K562 (cell line): Measurements from ENCODE around the gene PITPNC1. TPM values are rescaled to one million over a fixed set of nuclear protein-coding genes. Genes with fewer than 3 reads are reported as not detected.

Experiments
- ATAC-seq: fragments of 200-7000 bp; cut with Tn5 transposase; 3 replicates; pipeline ENCODE4 v1.9.1; 2020; ENCODE audit warnings: moderate library complexity
- BruUV-seq: library from RNA; stranded (reverse); fragments of 400-500 nt; replicated peaks from 2 replicates; lab custom pipeline; 2021; lab: Mats Ljungman, UMichigan
- CTCF ChIA-PET: fragments of 300-600 bp; formaldehyde crosslinking; extraction: SDS; loops from one replicate; lab custom pipeline; 2021; ENCODE audit warnings: low intra/inter-chr PET ratio; lab: Yijun Ruan, JAX
- POLR2A ChIA-PET: fragments of 300-600, 350-650 bp; sonication (Branson Sonifier 250); formaldehyde crosslinking; extraction: SDS; loops from one replicate; lab custom pipeline; 2021; ENCODE audit warnings: antibody characterized with exemption, inconsistent platforms; lab: Yijun Ruan, JAX
- DNase-seq, 4 experiments: peaks; one replicate each; pipeline versions ENCODE4 v3.0.0 to v3.0.0-alpha.2; 2011 to 2018; ENCODE audit warnings: low spot score in 3 of 4, mixed read lengths in 3 of 4; ENCODE audit errors: extremely low read depth in 1 of 4
- FAIRE-seq: peaks from 2 replicates; lab custom pipeline; 2011; peaks lifted over from hg19 to GRCh38; lab: Jason Lieb, UNC
- H2AFZ ChIP-seq: 2 replicates; pipeline ENCODE4 v1.6.0; 2011; ENCODE audit warnings: low read depth, low read length, control low read depth, inconsistent platforms
- H3K27ac ChIP-seq: fragments of 200-600 bp; 3 replicates; pipeline ENCODE4 v1.8.0; 2011; ENCODE audit warnings: low read depth, mild to moderate bottlenecking, control low read depth, inconsistent platforms, low read length, moderate library complexity, mixed read lengths; ENCODE audit errors: extremely low read depth
- H3K27me3 ChIP-seq, 2 experiments: fragments of 300-600 bp in 1 of 2; 2 replicates in 1 of 2; 3 replicates in 1 of 2; pipeline versions ENCODE4 v1.6.0 to v1.8.0; 2011; ENCODE audit warnings: inconsistent platforms in 2 of 2, low read length in 2 of 2, mild to moderate bottlenecking in 1 of 2, mixed read lengths in 1 of 2, moderate library complexity in 1 of 2; ENCODE audit not compliant: control insufficient read depth in 2 of 2, insufficient read depth in 2 of 2
- H3K36me3 ChIP-seq: fragments of 300-600 bp; 3 replicates; pipeline ENCODE4 v1.8.0; 2011; ENCODE audit warnings: mild to moderate bottlenecking, low read length, inconsistent platforms; ENCODE audit not compliant: control insufficient read depth, insufficient read depth
- H3K4me1 ChIP-seq, 2 experiments: fragments of 200-600 bp in 1 of 2; replicated peaks in 1 of 2; 2 replicates in 1 of 2; 3 replicates in 1 of 2; pipeline versions ENCODE4 v1.5.1 to v1.8.0; 2011; ENCODE audit warnings: inconsistent platforms in 2 of 2, low read length in 2 of 2, mild to moderate bottlenecking in 1 of 2, mixed read lengths in 1 of 2, moderate library complexity in 1 of 2; ENCODE audit not compliant: control insufficient read depth in 2 of 2, insufficient read depth in 2 of 2
- H3K4me2 ChIP-seq: 2 replicates; pipeline ENCODE4 v1.6.1; 2011; ENCODE audit warnings: low read length, control low read depth, inconsistent platforms, mixed read lengths; ENCODE audit not compliant: insufficient read depth
- H3K4me3 ChIP-seq: fragments of 200-600 bp; sonication (generic), shearing (Covaris generic); 2 replicates; pipeline ENCODE4 v1.5.1; 2016; ENCODE audit warnings: control low read depth, inconsistent platforms
- H3K79me2 ChIP-seq: fragments of 200-600 bp; 3 replicates; pipeline ENCODE4 v1.8.0; 2011; ENCODE audit warnings: low read length, inconsistent platforms; ENCODE audit not compliant: control insufficient read depth, insufficient read depth
- H3K9ac ChIP-seq, 2 experiments: 2 replicates each; pipeline versions ENCODE4 v1.6.0 to v1.6.1; 2011; ENCODE audit warnings: low read depth in 2 of 2, low read length in 2 of 2, control low read depth in 1 of 2, inconsistent platforms in 1 of 2, mild to moderate bottlenecking in 1 of 2, mixed read lengths in 1 of 2; ENCODE audit not compliant: insufficient read depth in 1 of 2
- H3K9me1 ChIP-seq: one replicate; pipeline ENCODE4 v1.6.0; 2011; ENCODE audit warnings: inconsistent platforms, mild to moderate bottlenecking, low read length, moderate library complexity; ENCODE audit not compliant: control insufficient read depth, insufficient read depth
- H3K9me3 ChIP-seq: replicated peaks from 2 replicates; pipeline ENCODE4 v1.5.1; 2011; ENCODE audit warnings: low read depth, low read length, inconsistent platforms; ENCODE audit not compliant: control insufficient read depth, insufficient read depth
- H4K20me1 ChIP-seq: replicated peaks from 2 replicates; pipeline ENCODE4 v1.6.1; 2011; ENCODE audit warnings: low read length, inconsistent platforms, mixed read lengths; ENCODE audit not compliant: control insufficient read depth, insufficient read depth
- BCL6 ChIP-seq: fragments of 250-450 bp; sonication (Bioruptor Pico); IDR thresholded peaks from 2 replicates; pipeline ENCODE4 v1.4.0; 2020
- CEBPB ChIP-seq: fragments of 450-650 bp; IDR thresholded peaks from 2 replicates; pipeline ENCODE4 v1.6.1; 2016; ENCODE audit warnings: missing genetic modification characterization, missing compliant biosample characterization
- KAT7 ChIP-seq: sonication (generic); formaldehyde crosslinking; IDR thresholded peaks from 2 replicates; pipeline ENCODE4 v1.8.0; 2022; ENCODE audit warnings: missing genetic modification reagents, mild to moderate bottlenecking, borderline replicate concordance
- RAD21 ChIP-seq, 2 experiments: fragments of 250-450 bp in 1 of 2; fragments of 450-650 bp in 1 of 2; sonication (Bioruptor Pico) in 1 of 2; formaldehyde crosslinking in 1 of 2; IDR thresholded peaks in 1 of 2; conservative IDR thresholded peaks in 1 of 2; 2 replicates each; pipeline versions ENCODE4 v1.4.0 to v1.8.0; 2020 to 2022; ENCODE audit warnings: mild to moderate bottlenecking in 2 of 2, moderate library complexity in 1 of 2
- WGBS: fragments of 100-300 bp; shearing (Covaris generic); methylation state at CpG from one replicate; pipeline ENCODE4 v1.1.6; 2016; ENCODE audit warnings: low coverage, mixed read lengths; ENCODE audit not compliant: insufficient coverage; ENCODE audit errors: missing lambda C conversion rate; 5-methylcytosine and 5-hydroxymethylcytosine counted together
- in situ Hi-C: fragments of 300-500 bp; cut with MboI; formaldehyde crosslinking; loops from 4 replicates; pipeline ENCODE4 v1.15.0; 2018; ENCODE audit warnings: inconsistent platforms, mixed read lengths
- intact Hi-C: fragments of 100-400 bp; cut with micrococcal nuclease; formaldehyde crosslinking; loops from 2 replicates; pipeline ENCODE4 v1.14.2; 2022
- polyA plus RNA-seq, 8 experiments: library from polyadenylated mRNA; depleted of rRNA in 4 of 8; stranded (reverse) in 5 of 8; unstranded in 3 of 8; fragments of >200 nt; fragmentation: Nextera tagmentation in 2 of 8; fragmentation: Illumina TruSeq in 1 of 8; extraction: Ambion mirVana in 2 of 8; extraction: Trizol in 1 of 8; gene quantifications; 2 replicates each; pipeline versions ENCODE4 v1.2.1 to v1.2.3, GENCODE V29; 2011 to 2014; ENCODE audit warnings: inconsistent platforms in 1 of 8, missing spikeins in 1 of 8
- total RNA-seq, 7 experiments: library from RNA; depleted of rRNA in 6 of 7; stranded (reverse); fragments of >200 nt in 6 of 7; fragmentation: Illumina TruSeq in 2 of 7; extraction: Trizol in 2 of 7; gene quantifications; 2 replicates each; pipeline versions ENCODE4 v1.2.1 to v1.2.3, GENCODE V29; 2011 to 2021; ENCODE audit warnings: low replicate concordance in 1 of 7
- TF ChIP-seq, protein P1 (sequence below): IDR thresholded peaks from 2 replicates; pipeline ENCODE4 v1.6.1; 2012; ENCODE audit warnings: low read depth, low read length, improper control_type of control experiment, borderline replicate concordance
- TF ChIP-seq, protein P2 (sequence below): conservative IDR thresholded peaks from 2 replicates; pipeline ENCODE4 v1.6.1; 2011; ENCODE audit warnings: low read depth, mild to moderate bottlenecking, low read length; ENCODE audit not compliant: control insufficient read depth
- TF ChIP-seq, protein P3 (sequence below): fragments of 450-650 bp; formaldehyde crosslinking; IDR thresholded peaks from 2 replicates; pipeline ENCODE4 v1.4.0; 2020; ENCODE audit warnings: mild to moderate bottlenecking, moderate library complexity

PITPNC1 gene
- total and polyA plus RNA-seq, 9 of the 15 experiments (the other 6 are each of a cell fraction or from before 2014, with no cell fraction given) = 0.11 to 1.1 (median 0.65) TPM

DNA sequence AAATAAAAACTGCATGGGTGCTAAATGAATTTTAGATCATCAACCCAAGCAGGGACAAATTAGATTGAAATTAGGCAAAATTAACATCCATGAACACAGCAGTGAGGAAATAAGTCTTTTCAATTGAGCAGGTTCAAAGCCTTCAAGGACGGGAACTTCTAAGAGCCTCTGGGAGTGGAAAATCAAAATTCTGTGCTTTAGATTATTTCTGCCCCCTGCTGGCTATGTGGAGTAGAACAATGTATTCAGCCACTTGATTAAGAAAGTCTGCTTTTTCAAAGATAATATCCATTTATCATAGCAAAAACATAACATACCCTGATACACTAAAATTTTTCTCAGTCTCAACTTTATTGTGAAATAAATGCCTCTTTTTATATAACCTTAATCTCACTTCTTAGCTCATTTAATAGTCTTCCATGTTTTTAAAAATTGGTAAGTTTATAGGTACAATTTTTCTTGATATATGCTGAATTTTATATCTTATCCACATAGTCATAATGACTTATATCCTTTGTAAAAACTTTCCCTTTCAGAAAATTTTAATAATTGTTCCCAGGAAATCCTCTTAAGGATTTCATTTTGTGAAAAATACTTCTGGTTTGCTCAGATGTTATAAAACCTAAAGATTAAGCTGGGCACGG, 312.6 kb downstream of the PITPNC1 start:
- peak; percentile 92 for FAIRE-seq
- POLR2A ChIA-PET = no interaction called here
- TF ChIP-seq KAT7 (no peak), CEBPB (tag) (no peak), BCL6 (CRISPR knock-in tag) (no peak), RAD21 (CRISPR knock-in tag; conservative IDR thresholded peaks at IDR 0.05 in 1 of 2, IDR thresholded peaks at IDR 0.05 in 1 of 2) (peak; percentile 44 to 74)
- TF ChIP-seq, protein P1, sequence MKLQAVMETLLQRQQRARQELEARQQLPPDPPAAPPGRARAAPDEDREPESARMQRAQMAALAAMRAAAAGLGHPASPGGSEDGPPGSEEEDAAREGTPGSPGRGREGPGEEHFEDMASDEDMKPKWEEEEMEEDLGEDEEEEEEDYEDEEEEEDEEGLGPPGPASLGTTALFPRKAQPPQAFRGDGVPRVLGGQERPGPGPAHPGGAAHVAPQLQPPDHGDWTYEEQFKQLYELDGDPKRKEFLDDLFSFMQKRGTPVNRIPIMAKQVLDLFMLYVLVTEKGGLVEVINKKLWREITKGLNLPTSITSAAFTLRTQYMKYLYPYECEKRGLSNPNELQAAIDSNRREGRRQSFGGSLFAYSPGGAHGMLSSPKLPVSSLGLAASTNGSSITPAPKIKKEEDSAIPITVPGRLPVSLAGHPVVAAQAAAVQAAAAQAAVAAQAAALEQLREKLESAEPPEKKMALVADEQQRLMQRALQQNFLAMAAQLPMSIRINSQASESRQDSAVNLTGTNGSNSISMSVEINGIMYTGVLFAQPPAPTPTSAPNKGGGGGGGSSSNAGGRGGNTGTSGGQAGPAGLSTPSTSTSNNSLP = peak; percentile 71; the same call in 1 of the 2 replicates
- TF ChIP-seq, protein P2, sequence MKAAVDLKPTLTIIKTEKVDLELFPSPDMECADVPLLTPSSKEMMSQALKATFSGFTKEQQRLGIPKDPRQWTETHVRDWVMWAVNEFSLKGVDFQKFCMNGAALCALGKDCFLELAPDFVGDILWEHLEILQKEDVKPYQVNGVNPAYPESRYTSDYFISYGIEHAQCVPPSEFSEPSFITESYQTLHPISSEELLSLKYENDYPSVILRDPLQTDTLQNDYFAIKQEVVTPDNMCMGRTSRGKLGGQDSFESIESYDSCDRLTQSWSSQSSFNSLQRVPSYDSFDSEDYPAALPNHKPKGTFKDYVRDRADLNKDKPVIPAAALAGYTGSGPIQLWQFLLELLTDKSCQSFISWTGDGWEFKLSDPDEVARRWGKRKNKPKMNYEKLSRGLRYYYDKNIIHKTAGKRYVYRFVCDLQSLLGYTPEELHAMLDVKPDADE = no peak
- TF ChIP-seq, protein P3, sequence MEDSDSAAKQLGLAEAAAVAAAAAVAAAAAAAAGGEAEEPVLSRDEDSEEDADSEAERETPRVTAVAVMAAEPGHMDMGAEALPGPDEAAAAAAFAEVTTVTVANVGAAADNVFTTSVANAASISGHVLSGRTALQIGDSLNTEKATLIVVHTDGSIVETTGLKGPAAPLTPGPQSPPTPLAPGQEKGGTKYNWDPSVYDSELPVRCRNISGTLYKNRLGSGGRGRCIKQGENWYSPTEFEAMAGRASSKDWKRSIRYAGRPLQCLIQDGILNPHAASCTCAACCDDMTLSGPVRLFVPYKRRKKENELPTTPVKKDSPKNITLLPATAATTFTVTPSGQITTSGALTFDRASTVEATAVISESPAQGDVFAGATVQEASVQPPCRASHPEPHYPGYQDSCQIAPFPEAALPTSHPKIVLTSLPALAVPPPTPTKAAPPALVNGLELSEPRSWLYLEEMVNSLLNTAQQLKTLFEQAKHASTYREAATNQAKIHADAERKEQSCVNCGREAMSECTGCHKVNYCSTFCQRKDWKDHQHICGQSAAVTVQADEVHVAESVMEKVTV (CRISPR knock-in tag) = peak; percentile 9; the same call in 1 of the 2 replicates

More for the DNA sequence above, 312.6 kb downstream of the PITPNC1 start:
- Histone ChIP-seq H3K27me3 (peaks cover 27 to 32% of the 10 kb centered on the region in 2 experiments; a peak in 4 of 5 replicates), H3K4me3 (no peak overlapping the region), H3K79me2 (no peaks in the 10 kb centered on the region), H3K36me3 (no peaks in the 10 kb centered on the region), H4K20me1 (0 out of 2 replicates have a peak, but pooled peaks cover 2% of the 10 kb centered on the region), H3K4me1 (no peaks in the 10 kb centered on the region; a peak in 1 of 5 replicates), H3K9me3 (no peaks in the 10 kb centered on the region), H3K4me2 (no peak overlapping the region), H2AFZ (no peak overlapping the region), H3K9ac (no peak overlapping the region), H3K9me1 (no peaks in the 10 kb centered on the region), H3K27ac (no peak overlapping the region)
- intact Hi-C loops = loop anchor here (1.0 to 5.0 kb wide), 3 partner anchors 130 to 412 kb away; partner anchors contain the start of gene PITPNC1
- peak; percentile 61 to 71 (median 68) for DNase-seq
- WGBS = 2% methylated on average over 2 of the region's 2 CpGs
- in situ Hi-C loops = loop anchor here (25.0 kb wide), 1 partner anchor 302 kb away; the partner anchor contains the start of gene PITPNC1
- BruUV-seq = no TSS peak
- peak; percentile 65; the same call in 2 of the 3 replicates for ATAC-seq
- CTCF ChIA-PET = interaction anchor here (0.5 to 1.1 kb wide), 6 partner anchors 13 to 311 kb away, joined by 3 to 6 read pairs (median 3); no protein-coding TSS in a partner anchor
